NCI-H748 treated with DMSO at 0.1 percent for 48 hours (cell line): ENCODE results near the gene TCEANC2.
A peak's percentile ranks its signal among the peaks of the same experiment; 100 is the strongest.
"Not testable (repeated sequence)": the region's sequence is repeated elsewhere in the genome, so short reads cannot be mapped to it uniquely, and the experiment has no call there.

Experiments used
- DNase-seq: peaks from one replicate; lab custom pipeline; 2025; lab: John Stamatoyannopoulos, UW

TCEANC2 gene

GRCh38 chr1:54052934-54053744, at the start of gene TCEANC2, which contains the start of gene TMEM59:
Gene TCEANC2, plus strand, starts transcription at chr1:54053608. Its CDS starts 815 bp downstream, at chr1:54054423.
Gene TMEM59, minus strand, starts transcription at chr1:54053204. Its CDS starts 16 bp downstream, at chr1:54053188.
- DNase-seq = peak; percentile 96

GRCh38 chr1:54003750-54004480, 49.5 kb upstream of the TCEANC2 start:
- not testable (repeated sequence) for DNase-seq

- no peak for DNase-seq
These were observed 48.8 kb upstream of the TCEANC2 start for GRCh38 chr1:54004481-54005049.

GRCh38 chr1:54006508-54006907, 46.9 kb upstream of the TCEANC2 start:
- DNase-seq = no peak

- DNase-seq = no peak
These were observed 45.8 kb upstream of the TCEANC2 start for GRCh38 chr1:54007613-54008012.

- DNase-seq = no peak
These were observed 44.5 kb upstream of the TCEANC2 start for GRCh38 chr1:54008876-54009275.

GRCh38 chr1:54009406-54009805, 44.0 kb upstream of the TCEANC2 start:
- no peak for DNase-seq

GRCh38 chr1:54010415-54011117, 42.8 kb upstream of the TCEANC2 start:
- DNase-seq = no peak

- no peak for DNase-seq
These were observed 41.9 kb upstream of the TCEANC2 start for GRCh38 chr1:54011316-54012007.

- DNase-seq = no peak
These were observed 41.4 kb upstream of the TCEANC2 start for GRCh38 chr1:54012008-54012325.

GRCh38 chr1:54012863-54013262, 40.5 kb upstream of the TCEANC2 start:
- no peak for DNase-seq

- DNase-seq = no peak
These were observed 39.9 kb upstream of the TCEANC2 start for GRCh38 chr1:54013393-54014008.

GRCh38 chr1:54014009-54014629, 39.3 kb upstream of the TCEANC2 start:
- DNase-seq = no peak

- DNase-seq = peak; percentile 51
These were observed 36.8 kb upstream of the TCEANC2 start for GRCh38 chr1:54016343-54017282.

- no peak for DNase-seq
These were observed 35.4 kb upstream of the TCEANC2 start, which contains the start of gene LDLRAD1 for GRCh38 chr1:54017979-54018378. Gene LDLRAD1, minus strand, starts transcription at chr1:54018186. Its CDS starts 74 bp downstream, at chr1:54018112.

- DNase-seq = no peak
These were observed 34.8 kb upstream of the TCEANC2 start for GRCh38 chr1:54018635-54019034.

GRCh38 chr1:54019562-54020176, 33.7 kb upstream of the TCEANC2 start:
- not testable (repeated sequence) for DNase-seq

GRCh38 chr1:54024358-54024757, 29.1 kb upstream of the TCEANC2 start:
- DNase-seq = no peak

- DNase-seq = not testable (repeated sequence)
These were observed 28.6 kb upstream of the TCEANC2 start for GRCh38 chr1:54024811-54025210.
